Sigmoid colon (tissue), 4 donors: ENCODE data around the gene DIP2C.

Source experiments
- CTCF ChIP-seq, 4 experiments: fragments of 450-650 bp in 3 of 4; fragments of 200-600 bp in 1 of 4; IDR thresholded peaks; one replicate each; pipeline ENCODE4 v1.5.1; 2016 to 2019; ENCODE audit warnings: antibody characterized with exemption in 4 of 4, mild to moderate bottlenecking in 3 of 4, moderate library complexity in 2 of 4
- EP300 ChIP-seq, 4 donors: sonication (generic); formaldehyde crosslinking; IDR thresholded peaks; one replicate each; pipeline ENCODE4 v1.6.1; 2017; ENCODE audit warnings: antibody characterized with exemption in 4 of 4
- POLR2A ChIP-seq, 2 donors: fragments of 450-650 bp; IDR thresholded peaks; one replicate each; pipeline ENCODE4 v1.6.1; 2016; ENCODE audit warnings: antibody characterized with exemption in 2 of 2, mild to moderate bottlenecking in 2 of 2, moderate library complexity in 2 of 2
- POLR2AphosphoS5 ChIP-seq, 4 donors: sonication (generic); formaldehyde crosslinking; IDR thresholded peaks; one replicate each; pipeline ENCODE4 v1.6.1; 2017; ENCODE audit warnings: antibody characterized with exemption in 4 of 4

- TF ChIP-seq CTCF (IDR thresholded peaks at IDR 0.05): no peak
- TF ChIP-seq POLR2A (IDR thresholded peaks at IDR 0.05): no peak
- no peak for TF ChIP-seq EP300 (IDR thresholded peaks at IDR 0.05)
- TF ChIP-seq POLR2AphosphoS5 (IDR thresholded peaks at IDR 0.05): peak in 1 of 4 donors; percentile 33
Measured at GRCh38 chr10:662686-663465, 26.6 kb downstream of the DIP2C start.
